Lower leg skin (tissue), 3 donors: ENCODE data around the gene SPRTN.

Source experiments
- CTCF ChIP-seq, 3 donors: fragments of 450-650 bp; IDR thresholded peaks; one replicate each; pipeline ENCODE4 v1.5.1; 2016; ENCODE audit warnings: antibody characterized with exemption in 3 of 3, mild to moderate bottlenecking in 3 of 3, moderate library complexity in 2 of 3
- POLR2A ChIP-seq, 2 donors: fragments of 450-650 bp; IDR thresholded peaks; one replicate each; pipeline ENCODE4 v1.6.1; 2016 to 2017; ENCODE audit warnings: antibody characterized with exemption in 2 of 2, mild to moderate bottlenecking in 1 of 2, moderate library complexity in 1 of 2

GRCh38 chr1:231353086-231353485 is 15.0 kb downstream of the SPRTN start:
- TF ChIP-seq POLR2A (IDR thresholded peaks at IDR 0.05): no peak
- TF ChIP-seq CTCF (IDR thresholded peaks at IDR 0.05): no peak
